ENCODE data around the gene DNAJC7.

- TF ChIP-seq E2F1 (CRISPR knock-in tag; IDR thresholded peaks at IDR 0.05) (no peak), RERE (CRISPR knock-in tag; IDR thresholded peaks at IDR 0.05; ENCODE audit: borderline replicate concordance) (no peak), FOXA3 (CRISPR knock-in tag; conservative IDR thresholded peaks at IDR 0.05 in 1 of 2, IDR thresholded peaks at IDR 0.05 in 1 of 2) (no peak), HCFC1 (IDR thresholded peaks at IDR 0.05; ENCODE audit: low read depth, low read length) (no peak), MAFK (IDR thresholded peaks at IDR 0.05; ENCODE audit: low read length) (no peak), FOXP1 (CRISPR knock-in tag; IDR thresholded peaks at IDR 0.05) (no peak), HMG20B (CRISPR knock-in tag; IDR thresholded peaks at IDR 0.05) (no peak), CTCF (IDR thresholded peaks at IDR 0.05 in 2 of 3, conservative IDR thresholded peaks at IDR 0.05 in 1 of 3; ENCODE audit: insufficient read depth in 2 of 3, low read depth in 1 of 3, low read length in 3 of 3) (no peak), SMC3 (conservative IDR thresholded peaks at IDR 0.05; ENCODE audit: insufficient read depth, low read depth, low read length) (no peak)
Observed at GRCh38 chr17:42051645-42052044, 34.4 kb upstream of the DNAJC7 start.
